ENCODE measurements around the gene SRSF4.

The SRSF4 gene

DNA sequence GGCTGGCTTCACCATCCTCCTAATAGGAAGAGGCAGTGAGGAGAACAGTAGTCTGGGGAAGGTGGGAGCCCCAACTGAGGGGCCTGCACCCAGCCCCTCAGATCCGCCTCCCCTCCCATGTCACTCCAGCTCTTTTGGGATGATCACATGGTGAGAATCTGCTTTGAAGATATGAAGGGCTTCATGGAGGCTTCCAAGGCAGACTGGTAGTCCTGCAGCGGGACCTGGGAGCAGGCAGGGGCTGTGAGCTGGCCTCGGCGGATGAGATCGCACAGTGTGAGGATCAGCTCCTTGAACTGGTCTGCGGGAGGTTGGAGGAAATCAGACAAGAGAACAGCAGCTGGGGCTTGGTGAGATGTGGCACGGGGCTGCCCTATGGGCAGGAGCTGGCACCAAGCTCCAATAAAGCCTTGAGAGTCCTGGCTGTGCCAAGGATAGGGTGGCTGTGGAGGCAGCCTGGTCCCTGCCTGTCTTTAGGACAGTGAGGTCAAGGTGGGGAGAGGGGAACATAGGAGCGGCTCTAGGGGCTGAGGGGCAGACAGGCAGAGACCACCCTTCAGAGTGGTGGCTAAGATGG is 12.3 kb upstream of the SRSF4 start:
- Histone ChIP-seq H3K9me3 (ENCODE audit: low read length) (no peaks in the 10 kb centered on the region), H2AFZ (ENCODE audit: low read length) (no peak overlapping the region), H3K27me3 (ENCODE audit: insufficient read depth, low read length) (no peaks in the 10 kb centered on the region), H3K9me2 (ENCODE audit: low read depth, low read length) (no peaks in the 10 kb centered on the region), H3K79me2 (ENCODE audit: insufficient read depth, low read length) (no peaks in the 10 kb centered on the region), H3K27ac (ENCODE audit: low read depth, low read length, poor library complexity, severe bottlenecking) (no peak overlapping the region), H3K36me3 (ENCODE audit: insufficient read depth, low read length) (peaks cover 20% of the 10 kb centered on the region; the same call in 1 of the 2 replicates), H3K4me3 (ENCODE audit: low read depth, low read length, poor library complexity, severe bottlenecking) (no peak overlapping the region), H3K9ac (ENCODE audit: low read length) (no peak overlapping the region), H4K20me1 (ENCODE audit: insufficient read depth, low read length) (no peaks in the 10 kb centered on the region), H3K4me1 (ENCODE audit: insufficient read depth, low read length, severe bottlenecking) (no peaks in the 10 kb centered on the region), H3F3A (ENCODE audit: insufficient read depth, low read length) (no peaks in the 10 kb centered on the region), H3K4me2 (ENCODE audit: low read length) (no peak overlapping the region)
- TF ChIP-seq, protein P1, sequence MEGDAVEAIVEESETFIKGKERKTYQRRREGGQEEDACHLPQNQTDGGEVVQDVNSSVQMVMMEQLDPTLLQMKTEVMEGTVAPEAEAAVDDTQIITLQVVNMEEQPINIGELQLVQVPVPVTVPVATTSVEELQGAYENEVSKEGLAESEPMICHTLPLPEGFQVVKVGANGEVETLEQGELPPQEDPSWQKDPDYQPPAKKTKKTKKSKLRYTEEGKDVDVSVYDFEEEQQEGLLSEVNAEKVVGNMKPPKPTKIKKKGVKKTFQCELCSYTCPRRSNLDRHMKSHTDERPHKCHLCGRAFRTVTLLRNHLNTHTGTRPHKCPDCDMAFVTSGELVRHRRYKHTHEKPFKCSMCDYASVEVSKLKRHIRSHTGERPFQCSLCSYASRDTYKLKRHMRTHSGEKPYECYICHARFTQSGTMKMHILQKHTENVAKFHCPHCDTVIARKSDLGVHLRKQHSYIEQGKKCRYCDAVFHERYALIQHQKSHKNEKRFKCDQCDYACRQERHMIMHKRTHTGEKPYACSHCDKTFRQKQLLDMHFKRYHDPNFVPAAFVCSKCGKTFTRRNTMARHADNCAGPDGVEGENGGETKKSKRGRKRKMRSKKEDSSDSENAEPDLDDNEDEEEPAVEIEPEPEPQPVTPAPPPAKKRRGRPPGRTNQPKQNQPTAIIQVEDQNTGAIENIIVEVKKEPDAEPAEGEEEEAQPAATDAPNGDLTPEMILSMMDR (IDR thresholded peaks at IDR 0.05; ENCODE audit: low read length) = no peak
- no peak for TF ChIP-seq EZH2 (IDR thresholded peaks at IDR 0.05; ENCODE audit: borderline replicate concordance, low read length)

DNA sequence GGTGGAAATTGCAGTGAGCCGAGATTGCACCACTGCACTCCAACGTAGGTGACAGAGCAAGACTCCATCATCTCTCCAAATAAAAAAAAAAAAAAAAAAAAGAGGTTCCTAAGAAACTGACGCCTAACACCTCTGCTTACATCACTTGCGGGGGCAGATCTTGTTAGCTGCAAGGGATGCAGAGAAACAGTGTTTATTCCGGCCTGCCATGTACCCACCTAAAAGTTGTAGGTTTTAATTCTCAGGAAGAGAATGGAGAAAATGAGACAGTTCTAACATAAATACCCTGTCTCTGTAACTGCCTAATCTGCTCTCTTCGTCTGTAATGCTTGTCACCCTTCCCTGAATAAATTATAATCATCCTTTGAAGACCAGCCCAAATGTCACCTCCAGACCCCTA is 9.0 kb upstream of the SRSF4 start:
- H3K27ac ChIP-seq (ENCODE audit: low read depth, low read length, poor library complexity, severe bottlenecking) = no peak overlapping the region
- no peaks in the 10 kb centered on the region for H4K20me1 ChIP-seq (ENCODE audit: insufficient read depth, low read length)
- H3K79me2 ChIP-seq (ENCODE audit: insufficient read depth, low read length) = no peaks in the 10 kb centered on the region
- H3K4me3 ChIP-seq (ENCODE audit: low read depth, low read length, poor library complexity, severe bottlenecking) = no peak overlapping the region
- TF ChIP-seq, protein P1 (IDR thresholded peaks at IDR 0.05; ENCODE audit: low read length) = no peak
- no peak for TF ChIP-seq EZH2 (IDR thresholded peaks at IDR 0.05; ENCODE audit: borderline replicate concordance, low read length)
- H3K27me3 ChIP-seq (ENCODE audit: insufficient read depth, low read length) = no peaks in the 10 kb centered on the region
- no peak overlapping the region for H3K4me2 ChIP-seq (ENCODE audit: low read length)
- H3F3A ChIP-seq (ENCODE audit: insufficient read depth, low read length) = no peaks in the 10 kb centered on the region
- no peaks in the 10 kb centered on the region for H3K4me1 ChIP-seq (ENCODE audit: insufficient read depth, low read length, severe bottlenecking)
- no peaks in the 10 kb centered on the region for H3K9me3 ChIP-seq (ENCODE audit: low read length)
- H3K36me3 ChIP-seq (ENCODE audit: insufficient read depth, low read length) = peaks cover 17% of the 10 kb centered on the region; the same call in 1 of the 2 replicates
- no peak overlapping the region for H2AFZ ChIP-seq (ENCODE audit: low read length)
- no peaks in the 10 kb centered on the region for H3K9me2 ChIP-seq (ENCODE audit: low read depth, low read length)
- H3K9ac ChIP-seq (ENCODE audit: low read length) = no peak overlapping the region

DNA sequence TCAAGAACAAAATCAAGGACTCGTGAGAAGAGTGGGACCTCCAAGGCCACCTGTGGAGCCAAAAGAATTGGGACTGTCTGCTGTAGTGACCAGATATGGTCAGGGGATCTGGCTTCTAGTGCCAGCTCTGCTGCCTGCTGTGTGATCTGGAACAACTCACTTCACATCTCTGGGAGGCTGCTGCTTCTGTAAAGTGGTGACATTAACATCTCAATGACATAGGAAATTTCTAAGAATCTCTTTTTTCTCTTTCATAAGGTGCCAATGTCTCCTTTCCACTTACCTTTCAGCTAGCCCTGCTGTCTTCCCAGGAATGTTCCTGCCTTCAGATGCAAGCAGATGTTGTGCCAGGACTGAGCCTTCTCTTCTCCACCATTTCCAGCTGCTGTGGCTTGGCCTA is 5.0 kb upstream of the SRSF4 start:
- H3K27ac ChIP-seq (ENCODE audit: low read depth, low read length, poor library complexity, severe bottlenecking) = no peak overlapping the region
- TF ChIP-seq, protein P1 (IDR thresholded peaks at IDR 0.05; ENCODE audit: low read length) = no peak
- TF ChIP-seq EZH2 (IDR thresholded peaks at IDR 0.05; ENCODE audit: borderline replicate concordance, low read length) = no peak
- no peak overlapping the region for H2AFZ ChIP-seq (ENCODE audit: low read length)
- H4K20me1 ChIP-seq (ENCODE audit: insufficient read depth, low read length) = no peaks in the 10 kb centered on the region
- no peak overlapping the region for H3K4me3 ChIP-seq (ENCODE audit: low read depth, low read length, poor library complexity, severe bottlenecking)
- H3K36me3 ChIP-seq (ENCODE audit: insufficient read depth, low read length) = no peaks in the 10 kb centered on the region
- H3K9me2 ChIP-seq (ENCODE audit: low read depth, low read length) = no peaks in the 10 kb centered on the region
- H3K4me1 ChIP-seq (ENCODE audit: insufficient read depth, low read length, severe bottlenecking) = peaks cover 13% of the 10 kb centered on the region
- no peak overlapping the region for H3K4me2 ChIP-seq (ENCODE audit: low read length)
- H3F3A ChIP-seq (ENCODE audit: insufficient read depth, low read length) = no peaks in the 10 kb centered on the region
- H3K79me2 ChIP-seq (ENCODE audit: insufficient read depth, low read length) = no peaks in the 10 kb centered on the region
- H3K9me3 ChIP-seq (ENCODE audit: low read length) = no peaks in the 10 kb centered on the region
- H3K27me3 ChIP-seq (ENCODE audit: insufficient read depth, low read length) = no peaks in the 10 kb centered on the region
- H3K9ac ChIP-seq (ENCODE audit: low read length) = no peak overlapping the region
